BE2C (cell line): ENCODE measurements around the gene RIMBP2.

Source experiments
- DNase-seq: peaks from one replicate; pipeline ENCODE4 v3.0.0-alpha.2; 2020
- H3K27me3 ChIP-seq: fragments of 250-450 bp; sonication (Bioruptor Pico); 2 replicates; pipeline ENCODE4 v1.5.1; 2020; ENCODE audit warnings: mild to moderate bottlenecking
- H3K36me3 ChIP-seq: fragments of 250-450 bp; sonication (Bioruptor Pico); 2 replicates; pipeline ENCODE4 v1.5.1; 2020; ENCODE audit warnings: mild to moderate bottlenecking
- H3K4me1 ChIP-seq: fragments of 250-450 bp; sonication (Bioruptor Pico); 2 replicates; pipeline ENCODE4 v1.5.1; 2020
- H3K4me3 ChIP-seq: 2 replicates; pipeline ENCODE4 v1.5.1; 2011; ENCODE audit warnings: low read depth, low read length
- H3K9me3 ChIP-seq: fragments of 250-450 bp; sonication (Bioruptor Pico); 2 replicates; pipeline ENCODE4 v1.5.1; 2020
- TF ChIP-seq, protein P1 (sequence below): IDR thresholded peaks from 2 replicates; pipeline ENCODE4 v1.5.1; 2012; ENCODE audit warnings: mild to moderate bottlenecking, low read depth, low read length

The RIMBP2 gene

DNA sequence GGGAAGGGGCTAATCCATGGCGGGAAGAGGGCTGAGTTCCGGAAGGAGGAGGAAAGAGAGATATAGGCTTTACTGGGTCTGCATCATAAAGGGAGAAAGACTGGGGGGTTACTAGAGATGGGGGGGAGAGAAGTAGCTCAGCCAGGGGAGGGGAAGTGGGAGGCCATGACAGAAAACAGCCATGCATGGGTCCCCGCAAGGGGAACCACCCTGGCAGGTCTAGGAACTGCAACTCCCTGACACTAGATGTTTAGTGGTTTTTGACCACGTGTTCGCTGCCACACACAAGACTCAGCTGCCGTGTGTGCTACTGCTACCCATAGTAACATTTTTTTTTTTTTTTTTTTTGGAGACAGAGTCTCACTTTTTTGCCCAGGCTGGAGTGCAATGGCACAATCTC lies 145.0 kb downstream of the RIMBP2 start:
- DNase-seq = no peak
- peaks cover 34% of the 10 kb centered on the region for H3K4me1 ChIP-seq
- no peaks in the 10 kb centered on the region for H3K27me3 ChIP-seq
- TF ChIP-seq, protein P1, sequence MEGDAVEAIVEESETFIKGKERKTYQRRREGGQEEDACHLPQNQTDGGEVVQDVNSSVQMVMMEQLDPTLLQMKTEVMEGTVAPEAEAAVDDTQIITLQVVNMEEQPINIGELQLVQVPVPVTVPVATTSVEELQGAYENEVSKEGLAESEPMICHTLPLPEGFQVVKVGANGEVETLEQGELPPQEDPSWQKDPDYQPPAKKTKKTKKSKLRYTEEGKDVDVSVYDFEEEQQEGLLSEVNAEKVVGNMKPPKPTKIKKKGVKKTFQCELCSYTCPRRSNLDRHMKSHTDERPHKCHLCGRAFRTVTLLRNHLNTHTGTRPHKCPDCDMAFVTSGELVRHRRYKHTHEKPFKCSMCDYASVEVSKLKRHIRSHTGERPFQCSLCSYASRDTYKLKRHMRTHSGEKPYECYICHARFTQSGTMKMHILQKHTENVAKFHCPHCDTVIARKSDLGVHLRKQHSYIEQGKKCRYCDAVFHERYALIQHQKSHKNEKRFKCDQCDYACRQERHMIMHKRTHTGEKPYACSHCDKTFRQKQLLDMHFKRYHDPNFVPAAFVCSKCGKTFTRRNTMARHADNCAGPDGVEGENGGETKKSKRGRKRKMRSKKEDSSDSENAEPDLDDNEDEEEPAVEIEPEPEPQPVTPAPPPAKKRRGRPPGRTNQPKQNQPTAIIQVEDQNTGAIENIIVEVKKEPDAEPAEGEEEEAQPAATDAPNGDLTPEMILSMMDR = no peak
- H3K9me3 ChIP-seq = no peaks in the 10 kb centered on the region; the same call in none of the 2 replicates
- H3K36me3 ChIP-seq = peaks cover 13% of the 10 kb centered on the region
- no peak overlapping the region for H3K4me3 ChIP-seq

DNA sequence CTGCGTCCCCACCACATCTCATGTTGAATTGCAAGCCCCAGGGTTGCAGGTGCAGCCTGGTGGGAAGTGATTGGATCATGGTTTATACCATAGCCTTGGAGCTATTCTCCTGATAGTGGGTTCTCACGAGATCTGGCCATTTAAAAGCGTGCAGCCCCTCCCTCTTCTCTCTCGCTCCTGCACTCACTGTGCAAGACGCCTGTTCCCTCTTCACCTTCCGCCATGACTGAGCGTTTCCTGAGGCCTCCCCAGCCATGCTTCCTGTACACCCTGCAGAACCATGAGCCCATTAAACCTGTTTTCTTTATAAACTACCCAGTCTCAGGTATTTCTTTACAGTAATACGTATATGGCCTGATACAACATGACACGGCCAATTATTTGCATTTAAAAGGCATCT lies 146.6 kb downstream of the RIMBP2 start:
- no peak for DNase-seq
- Histone ChIP-seq H3K4me3 (no peak overlapping the region), H3K9me3 (no peaks in the 10 kb centered on the region; the same call in none of the 2 replicates), H3K36me3 (peaks cover 12% of the 10 kb centered on the region), H3K4me1 (peaks cover 28% of the 10 kb centered on the region), H3K27me3 (no peaks in the 10 kb centered on the region)
- TF ChIP-seq, protein P1 = no peak

DNA sequence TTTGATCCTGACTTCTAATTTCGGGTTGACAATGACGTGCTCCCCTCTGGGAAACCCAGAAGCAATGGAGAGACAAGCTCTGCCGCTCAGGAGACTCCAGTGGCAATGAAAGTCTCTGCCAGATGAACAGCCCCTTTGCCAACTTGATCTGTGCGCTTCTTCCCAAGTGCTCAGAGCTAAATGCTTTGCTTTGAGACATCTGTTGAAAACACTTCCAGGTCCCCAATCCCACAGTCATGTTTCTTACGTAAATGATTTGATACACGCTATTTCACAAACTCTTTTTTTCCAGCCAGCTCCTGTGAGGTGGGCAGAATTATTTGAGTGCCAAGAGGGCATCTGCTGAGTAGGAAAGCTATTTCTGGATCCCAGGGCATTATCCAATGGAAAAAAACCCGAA lies 147.6 kb downstream of the RIMBP2 start:
- no peaks in the 10 kb centered on the region; the same call in none of the 2 replicates for H3K9me3 ChIP-seq
- no peaks in the 10 kb centered on the region for H3K27me3 ChIP-seq
- no peak for DNase-seq
- H3K4me3 ChIP-seq = no peak overlapping the region
- TF ChIP-seq, protein P1 = no peak
- peaks cover 17% of the 10 kb centered on the region for H3K4me1 ChIP-seq
- peaks cover 12% of the 10 kb centered on the region for H3K36me3 ChIP-seq

DNA sequence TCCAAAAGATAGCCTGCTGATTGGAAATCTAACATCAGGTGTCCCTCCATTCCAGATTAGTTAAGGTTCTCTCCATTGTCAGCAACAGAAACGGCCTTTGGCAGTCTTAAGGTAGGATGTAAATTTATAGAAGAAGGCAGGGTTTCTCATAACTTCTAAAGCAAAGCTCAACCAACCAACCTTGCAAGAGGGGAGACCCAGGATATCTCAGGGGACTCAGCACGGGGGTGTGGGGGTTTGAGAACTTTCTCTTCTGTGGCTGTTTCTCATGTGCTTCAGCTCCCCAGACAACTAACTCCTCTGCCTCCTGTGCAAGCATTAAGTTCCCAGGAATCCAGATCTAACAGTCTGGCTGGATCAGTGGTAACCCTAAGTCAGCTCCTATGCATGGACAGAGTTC lies 148.1 kb downstream of the RIMBP2 start:
- H3K4me3 ChIP-seq = no peak overlapping the region
- peaks cover 12% of the 10 kb centered on the region for H3K36me3 ChIP-seq
- TF ChIP-seq, protein P1 = no peak
- DNase-seq = no peak
- no peaks in the 10 kb centered on the region; the same call in none of the 2 replicates for H3K9me3 ChIP-seq
- peaks cover 14% of the 10 kb centered on the region for H3K4me1 ChIP-seq
- H3K27me3 ChIP-seq = no peaks in the 10 kb centered on the region

DNA sequence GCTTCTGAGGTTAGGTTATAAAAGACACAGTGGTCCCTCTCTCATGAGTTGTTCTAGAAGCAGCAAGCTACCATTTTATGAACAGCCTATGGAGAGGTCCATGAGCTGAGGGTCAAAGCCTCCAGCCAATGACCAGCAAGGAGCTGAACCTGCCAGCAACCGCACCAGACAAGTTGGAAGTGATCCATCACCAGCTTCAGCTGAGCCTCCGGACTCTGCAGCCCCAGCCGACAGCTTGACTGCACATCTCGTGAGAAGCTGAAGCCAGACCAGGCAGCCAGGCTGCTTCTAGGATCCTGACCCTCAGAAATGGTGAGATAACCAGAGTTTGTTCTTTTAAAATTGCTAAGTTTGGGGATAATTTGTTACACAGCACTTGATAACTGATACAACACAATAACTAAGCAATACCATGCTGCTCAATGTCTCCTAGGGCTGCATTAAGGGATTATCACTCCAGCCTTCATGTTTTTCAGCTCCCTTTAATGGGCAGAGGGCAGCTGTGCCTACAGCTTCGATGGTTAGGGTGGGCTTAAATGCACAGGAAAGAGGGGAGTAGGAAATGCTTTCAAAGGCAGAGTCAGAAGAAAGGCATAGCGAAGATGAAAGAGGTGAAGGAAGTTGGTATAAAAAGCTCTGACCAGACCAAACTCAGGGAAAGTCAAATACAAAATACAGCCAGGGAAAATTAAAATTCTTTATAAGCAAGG lies 149.5 kb downstream of the RIMBP2 start:
- Histone ChIP-seq H3K36me3 (peaks cover 20% of the 10 kb centered on the region), H3K4me1 (0 out of 2 replicates have a peak, but pooled peaks cover 2% of the 10 kb centered on the region), H3K27me3 (no peaks in the 10 kb centered on the region), H3K9me3 (no peaks in the 10 kb centered on the region; the same call in none of the 2 replicates), H3K4me3 (no peak overlapping the region)
- no peak for DNase-seq
- TF ChIP-seq, protein P1 = no peak

DNA sequence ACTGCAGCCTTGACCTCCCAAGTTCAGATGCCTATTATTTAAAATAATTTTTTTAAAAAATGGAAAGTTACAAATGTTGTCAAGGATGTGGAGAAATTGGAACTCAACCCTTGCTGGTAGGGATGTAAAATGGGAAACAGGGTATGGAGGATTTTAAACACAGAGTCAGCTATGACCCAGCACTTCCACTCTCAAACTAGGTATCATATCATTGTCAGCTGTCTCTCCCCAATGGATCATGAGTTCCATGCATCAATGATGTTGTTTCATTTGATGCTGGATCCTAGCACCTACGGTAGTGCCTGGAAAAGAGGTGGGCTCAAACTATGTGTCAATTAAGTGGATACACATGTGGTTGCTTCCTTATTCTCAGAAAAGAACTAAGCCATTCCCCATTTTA lies 150.9 kb downstream of the RIMBP2 start:
- Histone ChIP-seq H3K4me1 (no peaks in the 10 kb centered on the region), H3K4me3 (no peak overlapping the region), H3K36me3 (peaks cover 16% of the 10 kb centered on the region), H3K27me3 (no peaks in the 10 kb centered on the region), H3K9me3 (no peaks in the 10 kb centered on the region; the same call in none of the 2 replicates)
- DNase-seq = no peak
- TF ChIP-seq, protein P1 = no peak
